ENCODE data around the gene RPS17.
"Not testable (repeated sequence)": the region's sequence is repeated elsewhere in the genome, so short reads cannot be mapped to it uniquely, and the experiment has no call there.

The RPS17 gene

DNA sequence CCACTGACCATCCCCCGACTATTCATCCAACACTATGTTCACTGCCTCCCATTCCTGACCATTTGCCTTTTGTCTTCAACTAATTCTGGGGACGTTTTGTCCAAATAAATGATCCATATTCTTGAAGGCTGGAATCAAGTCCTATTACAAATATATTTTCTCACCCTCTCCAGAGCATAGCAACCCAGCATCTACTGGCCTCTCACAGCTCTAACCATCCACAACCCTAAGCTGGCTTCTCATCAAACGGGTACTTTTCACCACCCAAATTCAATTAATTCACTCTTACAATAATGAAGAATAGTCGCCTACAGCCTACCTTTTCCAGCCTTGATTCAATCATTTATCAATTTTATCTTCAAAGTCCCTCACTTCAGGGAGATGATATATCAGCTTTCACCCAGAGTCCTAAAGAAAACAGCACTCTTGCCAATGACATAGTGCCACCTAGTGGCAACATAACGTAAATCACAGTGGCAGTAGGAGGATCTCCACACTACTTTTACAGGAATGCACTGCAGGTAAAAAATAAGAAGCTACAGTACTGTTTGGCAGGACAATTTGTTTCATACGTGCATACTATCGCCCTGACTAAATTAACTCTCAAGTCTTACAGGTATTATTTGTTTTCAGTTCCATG is 37.4 kb downstream of the RPS17 start:
- not testable (repeated sequence) for H3K4me3 ChIP-seq (ENCODE audit: low read length)

- H3K4me3 ChIP-seq (ENCODE audit: low read length) = not testable (repeated sequence)
These were observed 39.5 kb downstream of the RPS17 start for GRCh38 chr15:82500772-82501171.

DNA sequence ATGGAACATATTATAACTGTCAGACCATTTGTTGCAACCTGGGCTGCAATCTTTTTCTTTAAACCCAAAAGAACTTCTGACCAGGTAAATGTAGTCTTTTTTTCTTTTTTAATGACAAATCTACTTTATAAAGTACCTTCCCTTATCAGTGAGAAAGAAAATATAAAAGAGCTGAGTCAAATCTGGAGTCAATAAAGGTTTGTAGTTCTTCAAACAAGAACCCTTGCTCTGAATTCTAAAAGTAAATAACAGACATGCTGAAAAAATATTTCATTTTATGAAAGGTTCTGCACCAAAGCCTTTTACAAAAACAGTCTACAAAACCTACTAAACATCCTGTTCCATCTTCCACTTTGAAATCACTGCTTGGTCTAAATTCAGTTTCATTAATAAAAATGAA is 42.3 kb downstream of the RPS17 start:
- not testable (repeated sequence) for H3K4me3 ChIP-seq (ENCODE audit: low read length)

- not testable (repeated sequence) for H3K4me3 ChIP-seq (ENCODE audit: low read length)
These were observed 52.0 kb downstream of the RPS17 start for GRCh38 chr15:82488250-82488649.

DNA sequence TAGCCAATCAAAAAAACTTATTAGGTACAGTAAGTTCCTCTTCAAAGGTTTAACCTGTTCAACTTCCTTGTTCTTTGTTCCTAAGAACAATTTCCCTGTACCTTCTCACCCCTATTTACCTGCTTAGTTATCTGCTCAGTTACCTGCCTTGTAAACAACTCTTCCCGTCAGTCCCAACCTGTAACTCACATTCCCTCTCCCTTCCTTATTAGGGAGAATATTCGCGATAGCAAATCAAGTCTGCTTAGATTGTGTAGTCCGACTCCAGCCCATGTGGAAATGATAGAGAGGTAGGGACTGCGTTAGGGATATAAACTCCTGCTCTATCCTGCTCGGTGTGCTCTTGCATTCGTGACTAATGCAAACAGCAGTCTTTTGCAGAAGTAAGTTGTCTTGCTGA is 53.2 kb downstream of the RPS17 start:
- H3K4me3 ChIP-seq (ENCODE audit: low read length) = not testable (repeated sequence)
